Jurkat, Clone E6-1 (cell line): Measurements from ENCODE around the gene MYOZ3.

Source experiments
- DNase-seq: peaks from one replicate; pipeline ENCODE4 v3.0.0-alpha.2; 2011; ENCODE audit warnings: low read depth, low spot score
- H3K4me3 ChIP-seq: 2 replicates; pipeline ENCODE4 v1.5.1; 2011; ENCODE audit warnings: mild to moderate bottlenecking, low read length, control low read depth, moderate library complexity

MYOZ3 gene

GRCh38 chr5:150625831-150626746, 35.0 kb upstream of the MYOZ3 start:
- DNase-seq = no peak
- H3K4me3 ChIP-seq = no peak overlapping the region

DNA sequence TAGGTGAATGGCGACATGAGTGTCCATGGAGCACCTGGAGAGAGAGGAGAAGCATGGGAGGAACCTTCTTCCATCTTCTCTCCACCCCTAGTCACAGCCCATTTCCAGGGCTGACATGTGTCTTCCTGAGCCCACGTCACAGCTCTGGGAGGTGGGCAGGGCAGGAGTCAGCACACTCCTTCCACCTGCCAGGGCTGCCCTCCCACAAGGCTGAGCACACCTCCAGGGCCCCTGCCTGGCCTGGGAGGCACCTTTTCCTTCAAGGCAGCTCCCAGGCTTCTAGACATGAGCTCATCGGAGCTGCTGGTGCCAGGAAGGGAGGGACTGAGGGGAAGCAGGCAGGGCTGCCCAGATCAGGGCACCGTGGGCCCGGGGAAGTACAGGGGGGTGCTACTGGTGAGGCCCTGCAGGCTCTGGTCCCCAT, 34.2 kb upstream of the MYOZ3 start:
- no peak for DNase-seq
- no peak overlapping the region for H3K4me3 ChIP-seq

GRCh38 chr5:150627731-150628545, 33.1 kb upstream of the MYOZ3 start:
- H3K4me3 ChIP-seq = no peak overlapping the region
- no peak for DNase-seq

GRCh38 chr5:150628936-150629485, 32.0 kb upstream of the MYOZ3 start:
- no peak for DNase-seq
- no peak overlapping the region for H3K4me3 ChIP-seq

DNA sequence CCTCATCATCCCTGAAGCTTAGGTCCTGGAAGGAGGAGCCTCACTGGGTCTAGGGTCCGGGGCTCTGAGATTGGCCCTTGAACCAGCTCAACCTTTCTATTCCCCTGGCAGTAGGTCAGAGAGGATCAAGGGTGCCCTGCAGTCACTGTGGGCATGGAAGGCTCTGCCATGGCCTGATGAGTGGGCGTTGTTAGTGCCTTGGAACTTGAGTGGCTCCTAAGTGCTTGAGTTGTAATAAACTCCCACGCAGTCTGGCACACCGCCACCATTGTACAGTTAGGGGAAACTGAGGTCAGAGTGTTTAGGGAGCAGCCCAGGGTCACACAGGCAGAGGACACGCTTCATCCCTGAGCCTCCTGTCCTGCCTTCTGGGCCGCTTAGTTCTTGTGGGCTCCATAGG, 31.0 kb upstream of the MYOZ3 start:
- no peak overlapping the region for H3K4me3 ChIP-seq
- no peak for DNase-seq

- no peak overlapping the region for H3K4me3 ChIP-seq
- DNase-seq = no peak
These were observed 30.4 kb upstream of the MYOZ3 start for GRCh38 chr5:150630461-150631325.

GRCh38 chr5:150631326-150631701, 29.7 kb upstream of the MYOZ3 start:
- DNase-seq = no peak
- H3K4me3 ChIP-seq = no peak overlapping the region

GRCh38 chr5:150632305-150633160, 28.5 kb upstream of the MYOZ3 start:
- no peak for DNase-seq
- H3K4me3 ChIP-seq = no peak overlapping the region

GRCh38 chr5:150633429-150633828, 27.6 kb upstream of the MYOZ3 start:
- no peak overlapping the region for H3K4me3 ChIP-seq
- no peak for DNase-seq

GRCh38 chr5:150636391-150637244, 24.4 kb upstream of the MYOZ3 start:
- DNase-seq = no peak
- H3K4me3 ChIP-seq = no peak overlapping the region

DNA sequence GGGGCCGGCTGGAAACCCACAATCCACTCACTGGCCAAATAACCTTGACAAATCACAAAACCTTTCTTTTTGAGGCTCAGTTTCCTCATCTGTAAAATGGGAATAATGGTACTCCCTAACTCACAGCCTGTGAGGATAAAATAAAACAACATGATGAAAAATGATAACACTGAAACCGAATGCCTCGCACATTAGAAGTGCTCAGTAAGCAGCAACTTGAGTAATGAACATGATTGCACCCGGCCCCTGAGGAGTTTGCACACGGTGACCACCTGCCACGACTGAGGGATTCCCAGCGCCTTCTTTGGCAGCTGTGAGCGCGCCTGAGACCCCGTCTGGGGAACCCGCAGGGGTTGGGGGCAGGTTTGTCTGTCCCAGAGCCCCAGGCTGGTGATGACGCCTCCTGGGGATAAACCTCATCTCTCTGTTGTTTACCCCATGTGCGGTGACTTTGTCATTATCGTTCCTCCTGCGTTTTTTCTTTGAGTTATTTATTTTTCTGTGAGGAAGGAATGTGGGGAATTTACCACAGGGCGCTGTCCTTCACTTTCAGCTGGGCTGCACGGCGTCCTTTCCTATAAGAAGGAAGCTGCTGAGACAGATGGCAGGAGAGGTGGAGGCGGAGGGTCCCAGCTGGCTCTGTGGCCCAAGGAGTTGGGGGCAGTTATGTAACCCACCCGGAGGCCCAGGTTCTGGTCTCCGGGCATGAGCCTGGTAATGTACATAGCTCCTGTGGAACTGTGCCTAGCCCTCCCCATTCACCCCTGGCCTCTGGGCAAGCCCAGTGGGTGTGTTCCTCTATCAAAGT, 23.6 kb upstream of the MYOZ3 start:
- no peak for DNase-seq
- no peak overlapping the region for H3K4me3 ChIP-seq

GRCh38 chr5:150638053-150638444, 23.0 kb upstream of the MYOZ3 start:
- no peak overlapping the region for H3K4me3 ChIP-seq
- no peak for DNase-seq

- no peak overlapping the region for H3K4me3 ChIP-seq
- no peak for DNase-seq
These were observed 22.3 kb upstream of the MYOZ3 start for GRCh38 chr5:150638488-150639376.

GRCh38 chr5:150639377-150639692, 21.7 kb upstream of the MYOZ3 start:
- H3K4me3 ChIP-seq = no peak overlapping the region
- no peak for DNase-seq

DNA sequence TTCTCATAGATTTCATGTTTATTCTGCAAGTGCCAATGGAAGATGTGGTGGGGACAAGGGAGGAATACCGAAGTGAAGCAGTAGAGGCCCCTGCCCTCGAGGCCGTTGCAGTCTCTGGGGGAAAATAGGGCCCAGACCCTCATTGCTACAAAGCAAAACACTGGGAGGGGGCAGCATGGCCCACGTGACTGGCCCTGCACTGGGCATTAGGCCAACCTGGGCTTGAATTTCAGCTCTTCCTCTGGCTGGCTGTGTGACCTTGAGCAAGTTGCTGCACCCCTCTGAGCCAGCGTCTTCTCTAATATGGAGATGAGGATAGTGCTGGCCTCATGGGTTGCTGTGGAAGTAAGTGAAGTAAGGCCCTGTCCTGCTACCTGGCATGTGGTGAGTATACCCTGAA, 21.3 kb upstream of the MYOZ3 start:
- no peak for DNase-seq
- no peak overlapping the region for H3K4me3 ChIP-seq
